HepG2 (cell line): Measurements from ENCODE around the gene MTIF2. TPM values are rescaled to one million over a fixed set of nuclear protein-coding genes. Genes with fewer than 3 reads are reported as not detected.
A peak's percentile ranks its signal among the peaks of the same experiment; 100 is the strongest.

Source experiments
- MTF1 ChIP-seq: sonication (generic); formaldehyde crosslinking; IDR thresholded peaks from 2 replicates; pipeline ENCODE4 v1.5.0; 2020; ENCODE audit warnings: missing genetic modification reagents
- PITX1 ChIP-seq: sonication (generic); formaldehyde crosslinking; IDR thresholded peaks from 2 replicates; pipeline ENCODE4 v1.5.1; 2020; ENCODE audit warnings: mild to moderate bottlenecking, missing genetic modification reagents
- RAD51 ChIP-seq: fragments of 450-650 bp; IDR thresholded peaks from 2 replicates; pipeline ENCODE4 v1.6.1; 2016; ENCODE audit warnings: borderline replicate concordance
- RBFOX2 ChIP-seq: fragments of 200-400 bp; formaldehyde crosslinking; IDR thresholded peaks from 2 replicates; pipeline ENCODE4 v1.6.1; 2017; ENCODE audit warnings: low read depth, mild to moderate bottlenecking, low read length
- SAP130 ChIP-seq: IDR thresholded peaks from 2 replicates; pipeline ENCODE4 v1.6.1; 2016; ENCODE audit warnings: low read depth
- SMARCE1 ChIP-seq: fragments of 450-650 bp; IDR thresholded peaks from 2 replicates; pipeline ENCODE4 v1.6.1; 2017; ENCODE audit warnings: borderline replicate concordance
- SMYD3 ChIP-seq: sonication (generic); formaldehyde crosslinking; IDR thresholded peaks from 2 replicates; pipeline ENCODE4 v1.8.1; 2023; ENCODE audit warnings: mild to moderate bottlenecking, missing genetic modification reagents
- TCF12 ChIP-seq, 2 experiments: fragments of 450-650 bp in 1 of 2; sonication (generic) in 1 of 2; formaldehyde crosslinking in 1 of 2; IDR thresholded peaks; 2 replicates each; pipeline versions ENCODE4 v1.6.1 to v1.8.0; 2017 to 2022; ENCODE audit warnings: antibody characterized with exemption in 1 of 2, mild to moderate bottlenecking in 1 of 2, missing genetic modification reagents in 1 of 2, moderate library complexity in 1 of 2
- ZBTB20 ChIP-seq: sonication (generic); formaldehyde crosslinking; IDR thresholded peaks from 2 replicates; pipeline ENCODE4 v1.8.1; 2023; ENCODE audit warnings: missing genetic modification reagents, low read depth, mild to moderate bottlenecking, borderline replicate concordance
- ZNF367 ChIP-seq: sonication (generic); formaldehyde crosslinking; IDR thresholded peaks from 2 replicates; pipeline ENCODE4 v1.4.0; 2020; ENCODE audit warnings: missing genetic modification reagents, borderline replicate concordance
- ZNF747 ChIP-seq: sonication (generic); formaldehyde crosslinking; IDR thresholded peaks from 2 replicates; pipeline ENCODE4 v1.8.1; 2023; ENCODE audit warnings: missing genetic modification reagents, mild to moderate bottlenecking, borderline replicate concordance
- ZNF75D ChIP-seq: sonication (generic); formaldehyde crosslinking; IDR thresholded peaks from 2 replicates; pipeline ENCODE4 v1.8.1; 2023; ENCODE audit warnings: missing genetic modification reagents, mild to moderate bottlenecking, borderline replicate concordance
- ZNF776 ChIP-seq: sonication (generic); formaldehyde crosslinking; IDR thresholded peaks from 2 replicates; pipeline ENCODE4 v1.4.0; 2020; ENCODE audit warnings: mild to moderate bottlenecking, missing genetic modification reagents
- ZNF777 ChIP-seq: sonication (generic); formaldehyde crosslinking; IDR thresholded peaks from 2 replicates; pipeline ENCODE4 v1.4.0; 2020; ENCODE audit warnings: missing genetic modification reagents
- ZSCAN22 ChIP-seq: sonication (generic); formaldehyde crosslinking; IDR thresholded peaks from 2 replicates; pipeline ENCODE4 v1.4.0; 2020; ENCODE audit warnings: mild to moderate bottlenecking, missing genetic modification reagents
- ZZZ3 ChIP-seq: sonication (generic); formaldehyde crosslinking; IDR thresholded peaks from 2 replicates; pipeline ENCODE4 v1.4.0; 2020; ENCODE audit warnings: missing genetic modification reagents, mild to moderate bottlenecking, borderline replicate concordance
- polyA plus RNA-seq, 8 experiments: library from polyadenylated mRNA; depleted of rRNA in 3 of 8; stranded (reverse) in 7 of 8; unstranded in 1 of 8; fragments of >200 nt; fragmentation: Illumina TruSeq in 4 of 8; extraction: Trizol in 4 of 8; gene quantifications; 2 replicates each; pipeline versions ENCODE4 v1.2.1 to v1.2.3, GENCODE V29; 2011 to 2016; ENCODE audit warnings: low read depth in 4 of 8, missing spikeins in 1 of 8, mixed read lengths in 1 of 8; ENCODE audit not compliant: insufficient read depth in 1 of 8
- total RNA-seq, 5 experiments: library from RNA; depleted of rRNA; stranded (reverse); fragments of >200 nt; fragmentation: Illumina TruSeq; extraction: Trizol; gene quantifications; 2 replicates each; pipeline ENCODE4 v1.2.3, GENCODE V29; 2016; ENCODE audit warnings: low read depth in 1 of 5
- TF ChIP-seq, protein P1 (sequence below): sonication (generic); formaldehyde crosslinking; IDR thresholded peaks from 2 replicates; pipeline ENCODE4 v1.5.0; 2020; ENCODE audit warnings: mild to moderate bottlenecking, missing genetic modification reagents
- TF ChIP-seq, protein P2 (sequence below): sonication (generic); formaldehyde crosslinking; IDR thresholded peaks from 2 replicates; pipeline ENCODE4 v1.8.1; 2022; ENCODE audit warnings: low read depth, mild to moderate bottlenecking, missing genetic modification reagents
- TF ChIP-seq, protein P3 (sequence below): sonication (generic); formaldehyde crosslinking; IDR thresholded peaks from 2 replicates; pipeline ENCODE4 v1.4.0; 2020; ENCODE audit warnings: mild to moderate bottlenecking, missing genetic modification reagents
- TF ChIP-seq, protein P4 (sequence below): sonication (generic); formaldehyde crosslinking; conservative IDR thresholded peaks from 2 replicates; pipeline ENCODE4 v1.5.0; 2020; ENCODE audit warnings: missing genetic modification reagents
- TF ChIP-seq, protein P5 (sequence below): sonication (generic); formaldehyde crosslinking; IDR thresholded peaks from 2 replicates; pipeline ENCODE4 v1.9.0; 2022; ENCODE audit warnings: missing genetic modification reagents, mild to moderate bottlenecking, borderline replicate concordance

The MTIF2 gene
- total and polyA plus RNA-seq, 2 of the 13 experiments (the other 11 are each of a cell fraction or from before 2014, with no cell fraction given), result 32.1 to 92.1 TPM

DNA sequence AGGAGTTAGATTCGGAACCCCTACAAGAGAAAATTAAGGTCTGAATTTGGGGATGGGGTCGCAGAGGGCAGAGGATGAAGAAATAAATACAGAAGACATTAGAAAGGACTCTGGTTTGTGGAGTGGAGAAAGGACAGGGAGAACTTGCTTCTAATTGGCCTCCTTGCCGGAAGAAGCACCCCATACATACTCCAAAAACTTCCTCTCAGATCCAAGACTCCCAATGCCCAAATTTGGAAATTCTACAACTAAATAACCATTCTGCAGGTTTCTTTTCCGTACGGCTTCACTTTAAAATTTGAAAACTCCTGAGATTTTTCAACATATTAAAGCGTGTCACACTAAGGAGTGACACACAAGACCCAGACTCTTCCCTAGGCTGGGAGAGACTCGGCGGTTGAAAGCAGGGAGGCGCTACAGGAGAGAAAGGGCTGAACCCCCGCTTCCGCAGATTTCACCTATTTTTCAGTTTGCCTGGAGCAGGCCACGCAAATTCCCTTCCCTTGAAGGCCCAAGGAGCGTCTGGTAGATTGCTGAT, 37.4 kb downstream of the MTIF2 start (continued):
- TF ChIP-seq SAP130, result no peak
- TF ChIP-seq SMYD3 (CRISPR knock-in tag), result no peak
- TF ChIP-seq, protein P1, sequence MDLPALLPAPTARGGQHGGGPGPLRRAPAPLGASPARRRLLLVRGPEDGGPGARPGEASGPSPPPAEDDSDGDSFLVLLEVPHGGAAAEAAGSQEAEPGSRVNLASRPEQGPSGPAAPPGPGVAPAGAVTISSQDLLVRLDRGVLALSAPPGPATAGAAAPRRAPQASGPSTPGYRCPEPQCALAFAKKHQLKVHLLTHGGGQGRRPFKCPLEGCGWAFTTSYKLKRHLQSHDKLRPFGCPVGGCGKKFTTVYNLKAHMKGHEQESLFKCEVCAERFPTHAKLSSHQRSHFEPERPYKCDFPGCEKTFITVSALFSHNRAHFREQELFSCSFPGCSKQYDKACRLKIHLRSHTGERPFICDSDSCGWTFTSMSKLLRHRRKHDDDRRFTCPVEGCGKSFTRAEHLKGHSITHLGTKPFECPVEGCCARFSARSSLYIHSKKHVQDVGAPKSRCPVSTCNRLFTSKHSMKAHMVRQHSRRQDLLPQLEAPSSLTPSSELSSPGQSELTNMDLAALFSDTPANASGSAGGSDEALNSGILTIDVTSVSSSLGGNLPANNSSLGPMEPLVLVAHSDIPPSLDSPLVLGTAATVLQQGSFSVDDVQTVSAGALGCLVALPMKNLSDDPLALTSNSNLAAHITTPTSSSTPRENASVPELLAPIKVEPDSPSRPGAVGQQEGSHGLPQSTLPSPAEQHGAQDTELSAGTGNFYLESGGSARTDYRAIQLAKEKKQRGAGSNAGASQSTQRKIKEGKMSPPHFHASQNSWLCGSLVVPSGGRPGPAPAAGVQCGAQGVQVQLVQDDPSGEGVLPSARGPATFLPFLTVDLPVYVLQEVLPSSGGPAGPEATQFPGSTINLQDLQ (CRISPR knock-in tag), result no peak
- no peak for TF ChIP-seq MTF1 (CRISPR knock-in tag)
- TF ChIP-seq ZNF367, result no peak
- no peak for TF ChIP-seq ZNF777
- no peak for TF ChIP-seq ZBTB20
- no peak for TF ChIP-seq RAD51
- TF ChIP-seq PITX1 (CRISPR knock-in tag), result no peak
- TF ChIP-seq, protein P2, sequence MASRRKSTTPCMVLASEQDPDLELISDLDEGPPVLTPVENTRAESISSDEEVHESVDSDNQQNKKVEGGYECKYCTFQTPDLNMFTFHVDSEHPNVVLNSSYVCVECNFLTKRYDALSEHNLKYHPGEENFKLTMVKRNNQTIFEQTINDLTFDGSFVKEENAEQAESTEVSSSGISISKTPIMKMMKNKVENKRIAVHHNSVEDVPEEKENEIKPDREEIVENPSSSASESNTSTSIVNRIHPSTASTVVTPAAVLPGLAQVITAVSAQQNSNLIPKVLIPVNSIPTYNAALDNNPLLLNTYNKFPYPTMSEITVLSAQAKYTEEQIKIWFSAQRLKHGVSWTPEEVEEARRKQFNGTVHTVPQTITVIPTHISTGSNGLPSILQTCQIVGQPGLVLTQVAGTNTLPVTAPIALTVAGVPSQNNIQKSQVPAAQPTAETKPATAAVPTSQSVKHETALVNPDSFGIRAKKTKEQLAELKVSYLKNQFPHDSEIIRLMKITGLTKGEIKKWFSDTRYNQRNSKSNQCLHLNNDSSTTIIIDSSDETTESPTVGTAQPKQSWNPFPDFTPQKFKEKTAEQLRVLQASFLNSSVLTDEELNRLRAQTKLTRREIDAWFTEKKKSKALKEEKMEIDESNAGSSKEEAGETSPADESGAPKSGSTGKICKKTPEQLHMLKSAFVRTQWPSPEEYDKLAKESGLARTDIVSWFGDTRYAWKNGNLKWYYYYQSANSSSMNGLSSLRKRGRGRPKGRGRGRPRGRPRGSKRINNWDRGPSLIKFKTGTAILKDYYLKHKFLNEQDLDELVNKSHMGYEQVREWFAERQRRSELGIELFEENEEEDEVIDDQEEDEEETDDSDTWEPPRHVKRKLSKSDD (CRISPR knock-in tag), result no peak
- TF ChIP-seq ZZZ3 (CRISPR knock-in tag), result no peak
- TF ChIP-seq, protein P3, sequence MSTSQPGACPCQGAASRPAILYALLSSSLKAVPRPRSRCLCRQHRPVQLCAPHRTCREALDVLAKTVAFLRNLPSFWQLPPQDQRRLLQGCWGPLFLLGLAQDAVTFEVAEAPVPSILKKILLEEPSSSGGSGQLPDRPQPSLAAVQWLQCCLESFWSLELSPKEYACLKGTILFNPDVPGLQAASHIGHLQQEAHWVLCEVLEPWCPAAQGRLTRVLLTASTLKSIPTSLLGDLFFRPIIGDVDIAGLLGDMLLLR (CRISPR knock-in tag), result no peak
- TF ChIP-seq ZNF776 (CRISPR knock-in tag), result peak; percentile 45; the same call in 1 of the 2 replicates
- no peak for TF ChIP-seq ZSCAN22 (CRISPR knock-in tag)
- TF ChIP-seq RBFOX2, result 0 out of 2 replicates have a peak, but pooled peaks have one; percentile 8
- TF ChIP-seq ZNF747 (CRISPR knock-in tag), result peak; percentile 38
- no peak for TF ChIP-seq SMARCE1
- no peak for TF ChIP-seq ZNF75D (CRISPR knock-in tag)
- no peak for TF ChIP-seq TCF12 (IDR thresholded peaks at IDR 0.05)
- TF ChIP-seq TCF12 (CRISPR knock-in tag; IDR thresholded peaks at IDR 0.05), result 0 out of 2 replicates have a peak, but pooled peaks have one; percentile 70
- TF ChIP-seq, protein P4, sequence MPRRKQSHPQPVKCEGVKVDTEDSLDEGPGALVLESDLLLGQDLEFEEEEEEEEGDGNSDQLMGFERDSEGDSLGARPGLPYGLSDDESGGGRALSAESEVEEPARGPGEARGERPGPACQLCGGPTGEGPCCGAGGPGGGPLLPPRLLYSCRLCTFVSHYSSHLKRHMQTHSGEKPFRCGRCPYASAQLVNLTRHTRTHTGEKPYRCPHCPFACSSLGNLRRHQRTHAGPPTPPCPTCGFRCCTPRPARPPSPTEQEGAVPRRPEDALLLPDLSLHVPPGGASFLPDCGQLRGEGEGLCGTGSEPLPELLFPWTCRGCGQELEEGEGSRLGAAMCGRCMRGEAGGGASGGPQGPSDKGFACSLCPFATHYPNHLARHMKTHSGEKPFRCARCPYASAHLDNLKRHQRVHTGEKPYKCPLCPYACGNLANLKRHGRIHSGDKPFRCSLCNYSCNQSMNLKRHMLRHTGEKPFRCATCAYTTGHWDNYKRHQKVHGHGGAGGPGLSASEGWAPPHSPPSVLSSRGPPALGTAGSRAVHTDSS, result no peak
- TF ChIP-seq, protein P5, sequence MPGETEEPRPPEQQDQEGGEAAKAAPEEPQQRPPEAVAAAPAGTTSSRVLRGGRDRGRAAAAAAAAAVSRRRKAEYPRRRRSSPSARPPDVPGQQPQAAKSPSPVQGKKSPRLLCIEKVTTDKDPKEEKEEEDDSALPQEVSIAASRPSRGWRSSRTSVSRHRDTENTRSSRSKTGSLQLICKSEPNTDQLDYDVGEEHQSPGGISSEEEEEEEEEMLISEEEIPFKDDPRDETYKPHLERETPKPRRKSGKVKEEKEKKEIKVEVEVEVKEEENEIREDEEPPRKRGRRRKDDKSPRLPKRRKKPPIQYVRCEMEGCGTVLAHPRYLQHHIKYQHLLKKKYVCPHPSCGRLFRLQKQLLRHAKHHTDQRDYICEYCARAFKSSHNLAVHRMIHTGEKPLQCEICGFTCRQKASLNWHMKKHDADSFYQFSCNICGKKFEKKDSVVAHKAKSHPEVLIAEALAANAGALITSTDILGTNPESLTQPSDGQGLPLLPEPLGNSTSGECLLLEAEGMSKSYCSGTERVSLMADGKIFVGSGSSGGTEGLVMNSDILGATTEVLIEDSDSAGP (CRISPR knock-in tag), result no peak
